H1 (cell line): ENCODE measurements around the gene SH3YL1. TPM values are rescaled to one million over a fixed set of nuclear protein-coding genes. Genes with fewer than 3 reads are reported as not detected.

ENCODE experiments used
- ATF2 ChIP-seq: IDR thresholded peaks from 2 replicates; pipeline ENCODE4 v1.6.1; 2012; ENCODE audit warnings: low read length, inconsistent platforms
- BACH1 ChIP-seq: IDR thresholded peaks from 2 replicates; pipeline ENCODE4 v1.6.1; 2012; ENCODE audit warnings: low read length, improper control_type of control experiment
- CEBPB ChIP-seq: IDR thresholded peaks from 2 replicates; pipeline ENCODE4 v1.6.1; 2012; ENCODE audit warnings: low read depth, low read length
- CTBP2 ChIP-seq: IDR thresholded peaks from 2 replicates; pipeline ENCODE4 v1.7.0; 2011; ENCODE audit warnings: borderline replicate concordance, mild to moderate bottlenecking, moderate library complexity, mixed read lengths, low read length; ENCODE audit not compliant: insufficient read depth, insufficient read length
- CTCF ChIP-seq, 3 experiments: IDR thresholded peaks; 1 replicate in 2 of 3; 2 replicates in 1 of 3; pipeline versions ENCODE4 v1.5.1 to v1.6.1; 2011; ENCODE audit warnings: low read length in 3 of 3, mild to moderate bottlenecking in 3 of 3, inconsistent platforms in 2 of 3, low read depth in 1 of 3, moderate library complexity in 1 of 3; ENCODE audit not compliant: insufficient read depth in 1 of 3; ENCODE audit errors: control extremely low read depth in 1 of 3
- E2F6 ChIP-seq: IDR thresholded peaks from 2 replicates; pipeline ENCODE4 v1.6.1; 2012; ENCODE audit warnings: inconsistent platforms
- GABPA ChIP-seq: IDR thresholded peaks from 2 replicates; pipeline ENCODE4 v1.6.1; 2011; ENCODE audit warnings: mild to moderate bottlenecking, low read length, moderate library complexity, borderline replicate concordance; ENCODE audit not compliant: insufficient read depth
- HDAC2 ChIP-seq, 2 experiments: fragments of 300-600 bp in 1 of 2; sonication (generic) in 1 of 2; IDR thresholded peaks; 2 replicates each; pipeline ENCODE4 v1.6.1; 2011 to 2012; ENCODE audit warnings: low read depth in 2 of 2, low read length in 2 of 2, mild to moderate bottlenecking in 2 of 2, moderate library complexity in 2 of 2, borderline replicate concordance in 1 of 2, inconsistent platforms in 1 of 2
- JUN ChIP-seq: IDR thresholded peaks from 2 replicates; pipeline ENCODE4 v1.6.1; 2011; ENCODE audit warnings: low read depth, mild to moderate bottlenecking, improper control_type of control experiment, low read length
- JUND ChIP-seq: IDR thresholded peaks from 2 replicates; pipeline ENCODE4 v1.6.1; 2011; ENCODE audit warnings: mild to moderate bottlenecking, improper control_type of control experiment, low read length
- KDM4A ChIP-seq: IDR thresholded peaks from one replicate; pipeline ENCODE4 v1.7.1; 2012; ENCODE audit warnings: low read depth, mild to moderate bottlenecking, moderate library complexity, low read length, inconsistent platforms; ENCODE audit not compliant: severe bottlenecking
- MAFK ChIP-seq: IDR thresholded peaks from 2 replicates; pipeline ENCODE4 v1.6.1; 2012; ENCODE audit warnings: low read depth, mild to moderate bottlenecking, improper control_type of control experiment, low read length
- MAX ChIP-seq: IDR thresholded peaks from 2 replicates; pipeline ENCODE4 v1.6.1; 2012; ENCODE audit warnings: inconsistent platforms
- POLR2AphosphoS5 ChIP-seq: IDR thresholded peaks from 2 replicates; pipeline ENCODE4 v1.6.1; 2011; ENCODE audit warnings: low read depth, low read length
- RAD21 ChIP-seq, 2 experiments: IDR thresholded peaks in 1 of 2; conservative IDR thresholded peaks in 1 of 2; 2 replicates each; pipeline ENCODE4 v1.6.1; 2011; ENCODE audit warnings: low read depth in 2 of 2, low read length in 2 of 2, improper control_type of control experiment in 1 of 2, inconsistent platforms in 1 of 2, mild to moderate bottlenecking in 1 of 2, moderate library complexity in 1 of 2
- SP2 ChIP-seq: IDR thresholded peaks from 2 replicates; pipeline ENCODE4 v1.6.1; 2012; ENCODE audit warnings: mild to moderate bottlenecking, low read length, inconsistent platforms
- SP4 ChIP-seq: IDR thresholded peaks from 2 replicates; pipeline ENCODE4 v1.6.1; 2012; ENCODE audit warnings: low read length, inconsistent platforms
- TCF12 ChIP-seq: IDR thresholded peaks from 2 replicates; pipeline ENCODE4 v1.6.1; 2011; ENCODE audit warnings: low read depth, mild to moderate bottlenecking, low read length
- YY1 ChIP-seq: IDR thresholded peaks from 2 replicates; pipeline ENCODE4 v1.6.1; 2011; ENCODE audit warnings: low read depth, mild to moderate bottlenecking, low read length
- polyA plus RNA-seq, 7 experiments: library from polyadenylated mRNA; depleted of rRNA in 3 of 7; stranded (reverse) in 5 of 7; unstranded in 2 of 7; fragments of >200 nt in 5 of 7; fragments of 200-250 nt in 2 of 7; gene quantifications; 1 replicate in 5 of 7; 2 replicates in 1 of 7; 4 replicates in 1 of 7; pipeline versions ENCODE4 v1.2.1 to v1.2.3, GENCODE V29; 2011 to 2013; ENCODE audit warnings: missing spikeins in 2 of 7, mixed read lengths in 2 of 7
- total RNA-seq: library from RNA; stranded (reverse); fragmentation: NEBNext Ultra II Directional; extraction: Animal tissue kit (Norgen Biotek cat#: 25700); gene quantifications from 2 replicates; pipeline ENCODE4 v1.2.1, GENCODE V29; 2021

SH3YL1 gene
- total and polyA plus RNA-seq, 2 of the 8 experiments (the other 6 are each of a cell fraction or from before 2014, with no cell fraction given) = 13.6 to 37.2 TPM

GRCh38 chr2:290090-290722 is 26.4 kb upstream of the SH3YL1 start (continued):
- no peak for TF ChIP-seq TCF12
- no peak for TF ChIP-seq E2F6
- TF ChIP-seq ATF2 = no peak
- TF ChIP-seq JUND = no peak
- 0 out of 2 replicates have a peak, but pooled peaks have one; percentile 22 for TF ChIP-seq BACH1
- TF ChIP-seq SP2 = no peak
- no peak for TF ChIP-seq YY1
- no peak for TF ChIP-seq CEBPB
- TF ChIP-seq CTCF (IDR thresholded peaks at IDR 0.05; ENCODE audit: control extremely low read depth in 1 of 3, insufficient read depth in 1 of 3, low read depth in 1 of 3, low read length in 3 of 3) = peak; percentile 74 to 88 (median 79)
- no peak for TF ChIP-seq CTBP2
- peak; percentile 26 for TF ChIP-seq KDM4A
- no peak for TF ChIP-seq SP4
- TF ChIP-seq MAX = no peak
- no peak; the same call in 1 of the 2 replicates for TF ChIP-seq GABPA
- TF ChIP-seq MAFK = no peak
- TF ChIP-seq POLR2AphosphoS5 = no peak
- no peak for TF ChIP-seq JUN
- 0 out of 4 replicates have a peak, but pooled peaks of 1 of the 2 experiments have one; percentile 5 for TF ChIP-seq HDAC2 (IDR thresholded peaks at IDR 0.05; ENCODE audit: borderline replicate concordance in 1 of 2, low read depth in 2 of 2, low read length in 2 of 2)
- TF ChIP-seq RAD21 (IDR thresholded peaks at IDR 0.05 in 1 of 2, conservative IDR thresholded peaks at IDR 0.05 in 1 of 2; ENCODE audit: low read depth in 2 of 2, low read length in 2 of 2) = peak; percentile 86 to 91
